Measurements from ENCODE around the gene FAM234B. TPM values are rescaled to one million over a fixed set of nuclear protein-coding genes. Genes with fewer than 3 reads are reported as not detected.
A peak's percentile ranks its signal among the peaks of the same experiment; 100 is the strongest.
"Not testable (repeated sequence)": the region's sequence is repeated elsewhere in the genome, so short reads cannot be mapped to it uniquely, and the experiment has no call there.

The FAM234B gene
- total RNA-seq, 1 experiment from 2014 or later: 5.5 TPM

GRCh38 chr12:13022851-13023271 lies 21.3 kb upstream of the FAM234B start:
- no peak for DNase-seq (ENCODE audit: low read depth)

GRCh38 chr12:13023811-13024530 lies 20.2 kb upstream of the FAM234B start:
- peak; percentile 47 for DNase-seq (ENCODE audit: low read depth)

GRCh38 chr12:13024531-13024916 lies 19.7 kb upstream of the FAM234B start:
- no peak for DNase-seq (ENCODE audit: low read depth)

- DNase-seq (ENCODE audit: low read depth): no peak
Observed at GRCh38 chr12:13026286-13026685, 17.9 kb upstream of the FAM234B start.

GRCh38 chr12:13027032-13027431 lies 17.1 kb upstream of the FAM234B start:
- DNase-seq (ENCODE audit: low read depth): no peak

GRCh38 chr12:13027508-13027907 lies 16.7 kb upstream of the FAM234B start:
- no peak for DNase-seq (ENCODE audit: low read depth)

- no peak for DNase-seq (ENCODE audit: low read depth)
Observed at GRCh38 chr12:13028825-13029570, 15.2 kb upstream of the FAM234B start.

GRCh38 chr12:13030541-13031291 lies 13.5 kb upstream of the FAM234B start:
- DNase-seq (ENCODE audit: low read depth): no peak

- no peak for DNase-seq (ENCODE audit: low read depth)
Observed at GRCh38 chr12:13032164-13032563, 12.0 kb upstream of the FAM234B start.

GRCh38 chr12:13033476-13033875 lies 10.7 kb upstream of the FAM234B start:
- no peak for DNase-seq (ENCODE audit: low read depth)

- not testable (repeated sequence) for DNase-seq (ENCODE audit: low read depth)
Observed at GRCh38 chr12:13035335-13035734, 8.8 kb upstream of the FAM234B start.

- no peak for DNase-seq (ENCODE audit: low read depth)
Observed at GRCh38 chr12:13036881-13037280, 7.3 kb upstream of the FAM234B start.

- DNase-seq (ENCODE audit: low read depth): peak; percentile 11
Observed at GRCh38 chr12:13038491-13039161, 5.6 kb upstream of the FAM234B start.

- DNase-seq (ENCODE audit: low read depth): no peak
Observed at GRCh38 chr12:13039328-13039956, 4.7 kb upstream of the FAM234B start.

- no peak for DNase-seq (ENCODE audit: low read depth)
Observed at GRCh38 chr12:13041224-13041623, 3.0 kb upstream of the FAM234B start.

GRCh38 chr12:13042666-13043230 lies 1.4 kb upstream of the FAM234B start:
- DNase-seq (ENCODE audit: low read depth): no peak

- DNase-seq (ENCODE audit: low read depth): no peak
Observed at GRCh38 chr12:13044906-13045299, 722 bp downstream of the FAM234B start.

GRCh38 chr12:13045816-13046215 lies 1.6 kb downstream of the FAM234B start:
- DNase-seq (ENCODE audit: low read depth): no peak

- DNase-seq (ENCODE audit: low read depth): no peak
Observed at GRCh38 chr12:13046964-13047363, 2.8 kb downstream of the FAM234B start.

- no peak for DNase-seq (ENCODE audit: low read depth)
Observed at GRCh38 chr12:13049816-13050215, 5.6 kb downstream of the FAM234B start.

GRCh38 chr12:13052421-13052820 lies 8.2 kb downstream of the FAM234B start:
- no peak for DNase-seq (ENCODE audit: low read depth)

Measured in Daoy (cell line).